ENCODE data around the gene RPS6KA5.
"Not testable (repeated sequence)": the region's sequence is repeated elsewhere in the genome, so short reads cannot be mapped to it uniquely, and the experiment has no call there.

Gene RPS6KA5
- 44.5 to 60.4 reads per million in 2 donors for total RNA-seq

DNA sequence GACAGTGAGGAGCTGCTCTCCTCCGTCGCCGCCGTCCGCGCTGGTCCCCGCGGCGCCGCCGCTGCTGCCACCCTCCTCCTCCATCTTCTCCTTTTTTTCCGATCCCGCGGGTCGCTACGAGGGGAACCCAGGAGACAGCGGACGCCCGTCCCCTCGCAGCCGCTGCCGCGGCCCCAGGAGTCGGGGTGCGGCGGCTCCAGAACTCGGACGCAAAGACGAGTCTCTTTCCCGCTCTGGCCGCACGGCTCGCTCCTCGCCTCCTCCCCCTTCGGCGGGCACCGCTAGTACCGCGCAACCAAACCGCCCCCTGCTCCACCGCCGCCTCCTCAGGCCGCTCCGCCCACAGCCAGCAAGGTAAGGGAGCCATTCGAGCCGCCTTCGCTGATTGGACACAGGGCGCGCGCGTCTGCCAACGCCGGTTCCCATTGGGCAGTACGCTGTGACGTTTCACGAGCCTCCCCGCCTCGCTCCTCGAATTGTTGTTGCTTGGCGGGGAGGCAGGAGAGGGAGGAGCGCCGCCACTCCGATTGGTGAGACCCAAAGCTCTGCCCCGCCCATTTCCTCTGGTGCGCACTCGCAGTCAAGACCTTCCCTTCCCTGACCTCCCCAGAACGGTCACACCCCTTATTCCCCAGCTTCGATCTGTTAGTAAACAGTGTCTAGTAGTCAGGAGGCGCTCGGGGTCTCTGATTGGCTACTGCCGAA lies at the start of gene RPS6KA5:
RPS6KA5 (minus strand) TSS at position 291 of the 705 bp plus-strand sequence; CDS start at position 84, 207 bp downstream.
- peak; percentile 97 for DNase-seq

DNA sequence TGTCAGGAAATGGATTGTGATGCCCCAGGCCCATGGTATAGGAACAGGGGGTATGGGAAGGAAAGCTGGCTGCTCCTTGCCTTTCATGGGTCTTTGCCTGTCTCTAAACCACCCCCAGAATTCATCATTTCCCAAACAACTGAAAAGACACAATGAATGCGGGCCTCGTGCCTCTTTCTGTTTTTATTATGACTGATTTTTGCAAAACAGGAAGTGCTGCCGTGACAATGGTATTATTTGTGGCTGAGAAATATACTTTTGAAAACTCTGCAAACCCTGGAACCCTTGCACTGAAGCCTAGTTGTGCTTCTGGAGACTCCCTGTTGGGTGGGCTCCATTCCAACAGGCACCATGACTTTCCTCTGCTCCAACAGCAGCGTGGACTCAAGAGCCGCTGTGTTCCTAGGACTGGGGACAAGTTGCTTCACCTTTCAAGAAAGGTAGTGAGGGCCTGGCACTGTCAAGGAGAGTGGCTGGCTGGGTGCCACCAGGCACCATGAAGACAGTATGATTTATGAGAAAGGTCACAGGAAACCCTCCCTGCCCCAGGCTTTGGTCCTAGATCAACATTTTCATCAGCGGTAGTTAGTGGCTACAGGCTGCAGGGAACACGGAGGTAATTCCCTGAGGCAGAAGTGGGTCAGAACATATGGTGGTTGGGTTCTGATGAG lies 48.6 kb upstream of the RPS6KA5 start:
- DNase-seq: no peak

DNA sequence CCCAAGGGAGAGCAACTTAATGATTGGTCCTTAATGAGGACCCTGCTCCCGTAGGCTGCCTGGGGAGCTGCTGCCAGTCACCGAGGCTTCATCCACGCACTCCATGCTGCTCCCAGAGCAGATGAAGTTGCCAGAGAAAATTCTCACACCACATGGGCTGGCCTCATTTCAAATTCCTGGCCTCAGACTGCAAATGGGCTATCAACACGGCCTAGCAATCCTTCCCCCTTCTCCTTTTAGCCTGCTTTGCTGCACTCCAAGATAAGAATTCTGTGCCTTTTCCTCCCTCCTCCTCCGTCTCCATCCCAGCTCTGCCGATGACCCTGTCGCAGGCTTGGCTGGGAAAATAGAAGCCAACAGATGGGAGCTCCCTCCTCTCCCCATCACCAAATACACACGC lies 42.7 kb upstream of the RPS6KA5 start:
- no peak for DNase-seq

DNA sequence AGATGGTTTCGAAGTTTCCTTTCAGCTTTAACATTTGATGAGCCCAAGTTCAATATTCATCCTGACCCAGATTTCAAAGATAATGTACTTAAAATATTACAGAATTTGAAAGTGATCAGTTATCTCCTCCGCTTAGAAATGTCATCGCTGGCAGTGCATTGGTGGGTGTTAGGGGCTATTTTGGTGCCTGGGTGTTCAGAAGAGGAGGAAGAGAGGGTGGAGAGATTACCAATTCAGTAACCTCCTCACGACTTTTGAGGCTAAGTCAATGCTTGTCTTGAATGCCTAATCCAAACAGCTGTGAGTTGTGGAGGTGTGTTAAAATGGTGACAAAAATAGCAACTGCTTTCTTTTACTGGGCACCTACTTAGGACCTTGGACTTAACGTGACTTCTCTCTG lies 39.7 kb upstream of the RPS6KA5 start:
- DNase-seq: no peak

DNA sequence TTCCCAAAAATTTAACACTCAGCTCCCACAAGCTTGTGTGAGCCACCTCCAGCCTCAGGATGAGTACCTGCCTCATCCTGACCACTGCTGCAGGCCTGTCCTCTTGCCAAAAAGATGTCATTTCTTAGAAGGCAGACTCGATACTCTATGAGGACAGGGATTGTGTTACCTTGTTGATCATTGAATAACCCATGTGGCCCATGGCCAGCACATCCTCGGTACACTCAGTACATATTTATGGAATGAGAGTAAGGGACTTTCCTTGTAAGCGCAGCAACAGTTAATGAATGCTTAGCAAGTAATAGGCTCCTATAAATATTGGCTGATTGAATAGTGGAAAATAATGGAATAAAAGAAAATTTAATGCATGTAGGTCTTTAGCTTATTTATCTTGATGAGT lies 38.1 kb upstream of the RPS6KA5 start:
- no peak for DNase-seq

DNA sequence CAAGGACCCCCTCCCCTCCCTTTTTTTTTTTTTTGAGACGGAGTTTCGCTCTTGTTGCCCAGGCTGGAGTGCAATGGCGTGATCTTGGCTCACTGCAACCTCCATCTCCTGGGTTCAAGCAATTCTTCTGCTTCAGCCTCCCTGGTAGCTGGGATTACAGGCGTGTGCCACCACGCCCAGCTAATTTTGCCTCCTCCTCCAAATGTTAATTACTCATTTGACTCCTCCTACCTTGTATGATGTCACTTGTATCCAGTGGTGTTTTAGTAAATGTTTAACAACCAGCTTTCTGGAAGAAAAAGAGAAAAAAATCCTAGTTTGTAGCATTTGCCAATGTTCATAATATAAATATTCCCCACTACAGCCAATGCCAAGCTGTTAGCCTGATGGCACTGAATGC lies 37.2 kb upstream of the RPS6KA5 start:
- DNase-seq: not testable (repeated sequence)

DNA sequence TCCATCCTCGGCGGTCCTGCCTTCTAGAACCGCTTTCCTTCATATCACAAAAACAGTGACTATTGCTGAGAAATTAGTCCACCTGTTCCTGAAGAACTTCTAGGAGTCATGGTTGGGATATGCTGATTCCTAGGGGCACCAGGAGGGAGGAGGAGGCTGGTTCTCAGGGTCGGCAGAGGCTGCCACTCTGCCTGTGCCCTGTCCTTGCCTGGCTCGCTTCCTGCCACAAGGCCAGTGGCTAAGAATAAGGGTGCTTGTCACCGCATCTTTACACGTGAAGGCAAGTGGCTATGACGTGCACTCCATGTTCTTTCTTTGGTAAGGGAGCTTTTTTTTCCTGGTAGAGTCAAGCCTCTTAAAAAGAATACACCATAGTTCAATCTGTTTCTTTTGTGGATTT lies 34.7 kb upstream of the RPS6KA5 start:
- DNase-seq: no peak

DNA sequence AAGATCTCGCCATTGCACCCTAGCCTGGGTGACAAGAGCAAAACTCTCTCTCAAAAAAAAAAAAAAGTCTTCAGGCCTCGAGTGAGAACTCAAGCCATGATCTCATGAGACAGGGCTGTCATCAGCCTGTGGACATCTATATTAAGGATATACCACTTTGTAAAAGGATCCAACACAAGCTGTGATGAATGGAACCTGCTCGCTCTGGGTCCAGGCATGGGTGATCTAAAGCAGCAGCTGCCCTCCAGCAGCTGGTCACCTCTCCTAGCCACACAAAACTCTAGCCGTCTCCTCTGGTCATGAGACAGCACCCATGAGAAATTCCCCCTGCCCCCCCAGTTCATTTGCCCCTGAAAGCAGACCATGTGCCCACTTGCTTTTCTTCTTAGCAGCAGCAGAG lies 34.3 kb upstream of the RPS6KA5 start:
- no peak for DNase-seq

DNA sequence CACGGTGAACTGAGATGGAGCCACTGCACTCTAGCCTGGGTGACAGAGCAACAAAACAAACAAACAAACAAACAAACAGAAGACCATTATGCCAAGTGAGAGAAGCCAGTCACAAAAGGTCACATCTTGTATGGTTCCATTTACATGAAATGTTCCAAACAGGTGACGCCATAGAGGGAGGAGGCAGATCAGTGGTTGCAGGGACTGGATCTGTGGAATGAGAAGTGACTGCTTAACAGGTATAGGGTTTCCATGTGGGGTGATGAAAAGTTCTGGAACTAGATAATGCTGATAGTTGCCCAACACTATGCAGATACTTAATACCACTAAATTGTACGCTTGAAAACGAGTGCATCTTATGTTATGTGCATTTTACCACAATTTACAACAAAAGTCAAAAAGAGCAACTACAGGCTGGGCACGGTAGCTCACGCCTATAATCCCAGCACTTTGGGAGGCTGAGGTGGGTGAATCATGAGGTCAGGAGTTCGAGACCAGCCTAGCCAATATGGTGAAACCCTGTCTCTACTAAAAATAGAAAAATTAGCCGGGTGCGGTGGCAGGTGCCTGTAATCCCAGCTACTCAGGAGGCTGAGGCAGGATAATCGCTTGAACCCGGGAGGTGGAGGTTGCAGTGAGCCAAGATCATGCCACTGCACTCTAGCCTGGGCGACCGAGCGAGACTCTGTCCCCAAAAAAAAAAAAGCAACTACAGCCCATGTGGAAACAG lies 33.5 kb upstream of the RPS6KA5 start:
- DNase-seq: not testable (repeated sequence)

DNA sequence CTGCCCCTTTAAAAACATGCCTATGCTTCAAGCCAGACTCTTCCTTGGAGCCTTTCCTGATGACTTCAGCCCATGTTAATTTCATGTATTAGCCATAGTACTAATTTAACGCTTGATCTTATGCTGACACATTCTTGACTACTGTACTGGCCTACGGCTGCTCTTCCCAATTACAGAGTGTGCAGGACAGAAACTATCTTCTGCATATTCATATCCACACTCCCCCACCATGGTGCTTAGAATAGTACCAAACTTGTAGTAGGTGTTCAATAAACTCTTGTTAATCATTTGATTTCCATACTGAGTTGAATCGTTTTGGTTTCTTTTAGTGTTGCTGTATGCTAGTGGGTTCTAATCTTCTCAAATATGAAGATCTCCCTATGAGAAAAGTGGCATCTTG lies 31.6 kb upstream of the RPS6KA5 start:
- DNase-seq: no peak

DNA sequence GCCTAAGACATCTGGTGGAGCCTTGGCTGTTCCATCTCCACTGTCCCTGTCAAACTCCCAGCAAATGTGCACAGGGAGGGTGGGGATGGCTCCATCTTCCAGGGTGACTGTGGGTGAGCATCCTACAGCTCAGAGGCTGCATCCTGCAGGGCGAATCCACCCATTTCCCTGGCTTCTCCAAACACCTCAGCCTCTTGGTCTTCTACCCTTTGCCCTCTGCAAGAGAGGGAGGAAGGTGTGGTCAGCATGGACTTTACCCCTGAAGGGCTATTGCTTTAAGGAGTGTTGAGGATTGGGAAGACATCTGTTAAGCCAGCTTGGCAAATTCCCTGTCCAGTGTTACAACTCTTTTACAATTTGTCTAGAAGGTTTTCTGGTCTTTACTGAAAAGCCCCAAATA lies 30.3 kb upstream of the RPS6KA5 start:
- DNase-seq: no peak

DNA sequence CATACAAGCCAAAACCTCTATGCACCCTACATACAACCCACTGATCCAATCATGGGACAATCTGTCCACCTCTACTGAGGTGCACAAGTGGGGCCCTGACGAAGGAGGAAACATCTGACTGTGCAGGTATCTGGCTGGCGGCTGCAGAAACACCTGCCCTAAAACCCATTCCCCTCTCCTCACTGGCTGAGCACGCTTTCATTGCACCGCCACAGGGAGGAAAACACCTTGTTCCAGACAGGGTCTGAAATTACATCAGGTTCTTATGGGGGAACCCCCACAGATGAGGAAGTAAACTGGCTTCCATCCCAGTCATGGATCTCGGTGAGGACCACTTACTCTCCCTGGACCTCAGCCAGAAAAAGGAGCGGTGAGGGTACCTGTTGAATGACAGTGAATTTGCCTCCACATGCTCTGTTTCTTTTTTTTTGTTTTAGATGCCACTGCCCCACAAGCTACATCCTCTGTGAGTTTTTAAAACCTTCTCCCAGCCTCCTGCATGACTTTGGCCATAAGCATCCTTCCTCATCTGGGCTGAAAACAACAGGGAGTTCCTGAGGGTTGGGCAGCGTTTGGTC lies 29.6 kb upstream of the RPS6KA5 start:
- DNase-seq: no peak

DNA sequence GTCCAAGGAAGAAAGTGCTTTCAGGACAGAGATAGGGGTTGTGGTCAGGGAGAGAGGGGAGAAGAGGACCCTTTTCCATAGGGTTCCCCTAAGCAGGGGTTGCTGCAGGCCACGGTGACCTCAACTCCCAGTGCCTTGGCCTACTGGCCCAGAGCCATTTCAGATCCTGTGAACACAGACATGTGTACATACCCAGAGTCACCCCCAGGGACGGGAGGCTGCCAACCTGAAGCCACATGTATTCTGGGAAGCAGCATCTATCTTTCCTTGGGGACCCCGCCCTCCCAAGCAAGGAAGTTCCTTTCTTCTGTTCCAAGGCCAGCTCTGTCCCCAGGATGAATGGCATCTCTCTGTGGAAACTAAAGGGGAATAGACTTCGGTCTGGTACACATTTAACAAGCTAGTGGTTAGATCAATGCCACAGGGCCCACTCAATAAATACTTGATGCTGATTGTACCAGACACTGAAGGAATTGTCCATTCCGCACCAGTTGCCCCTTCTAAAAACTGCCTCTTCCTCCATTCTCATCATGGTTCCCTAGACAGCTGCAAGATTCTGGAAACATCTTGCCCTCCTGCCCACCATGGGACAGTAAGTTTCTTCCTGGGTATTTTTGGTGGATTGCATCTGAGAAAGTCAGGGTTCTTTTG lies 28.3 kb upstream of the RPS6KA5 start:
- no peak for DNase-seq

DNA sequence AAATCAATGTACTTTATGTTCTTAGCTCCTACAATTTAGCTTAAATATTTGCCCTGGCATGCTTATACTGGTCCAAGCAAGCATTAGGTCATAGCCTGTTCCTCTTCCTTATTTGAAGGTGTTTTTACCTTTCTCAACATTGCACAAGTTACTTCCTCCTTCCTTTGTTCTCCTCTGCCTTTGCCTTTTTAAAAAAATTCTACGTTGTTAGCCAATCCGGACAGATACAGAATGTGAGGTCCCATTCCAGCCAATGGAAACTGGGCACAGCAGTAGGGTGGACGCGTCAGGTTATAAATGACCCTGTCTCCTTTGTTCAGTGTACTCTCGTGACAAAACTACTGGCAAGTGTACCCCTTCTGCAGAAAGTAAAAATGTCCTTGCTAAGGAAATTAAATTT lies 27.0 kb upstream of the RPS6KA5 start:
- DNase-seq: not testable (repeated sequence)

DNA sequence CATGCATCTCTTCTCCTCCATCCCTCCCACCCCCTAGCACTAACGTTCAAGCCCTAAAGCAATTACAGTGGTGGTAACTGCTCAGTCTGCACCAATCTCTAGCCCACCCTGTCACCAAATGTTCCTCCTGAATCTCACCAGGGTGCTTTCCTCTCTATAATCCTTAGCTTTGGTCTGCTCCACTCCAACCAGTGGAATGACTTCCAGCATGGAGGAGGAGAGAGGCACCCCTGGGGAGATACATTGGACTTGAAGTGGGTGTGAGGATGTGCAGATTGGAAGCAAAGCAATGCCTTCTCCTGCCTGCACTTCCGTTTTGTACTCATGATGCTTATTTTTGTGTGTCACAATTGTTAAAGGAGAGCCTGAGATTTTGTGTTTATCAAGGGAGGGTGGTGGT lies 24.1 kb upstream of the RPS6KA5 start:
- DNase-seq: no peak

DNA sequence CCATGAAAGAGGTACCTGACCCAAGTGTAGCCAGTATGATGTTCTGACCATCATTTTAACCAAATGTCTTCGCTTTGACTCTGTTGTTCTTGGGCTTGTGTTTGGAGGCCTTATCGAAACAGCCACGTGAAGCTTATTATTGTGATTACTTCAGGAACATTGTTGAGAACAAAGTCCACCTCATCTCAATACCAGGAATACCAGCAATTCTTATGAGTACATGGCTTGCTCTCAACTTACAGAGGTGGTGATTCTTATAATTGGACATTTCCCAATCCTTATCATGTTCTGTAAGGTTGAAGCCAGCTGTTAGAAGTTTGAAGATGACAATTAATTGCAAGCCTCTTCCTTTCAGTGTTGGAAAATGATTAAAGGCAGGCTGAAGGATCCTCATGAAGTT lies 21.8 kb upstream of the RPS6KA5 start:
- no peak for DNase-seq

DNA sequence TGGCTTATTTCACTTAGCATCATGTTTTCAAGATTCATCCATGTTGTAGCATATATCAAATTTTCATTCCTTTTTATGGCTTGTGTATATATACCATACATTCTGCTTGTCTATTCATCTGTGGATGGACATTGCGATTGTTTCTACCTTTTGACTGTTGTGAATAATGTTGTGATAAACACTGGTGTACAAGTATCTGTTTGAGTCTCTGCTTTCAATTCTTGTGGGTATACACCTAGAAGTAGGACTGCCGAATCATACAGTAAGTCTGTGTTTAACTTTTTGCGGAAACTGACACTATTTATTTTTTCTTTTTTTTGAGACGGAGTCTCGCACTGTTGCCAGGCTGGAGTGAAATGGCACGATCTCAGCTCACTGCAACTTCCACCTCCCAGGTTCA lies 19.6 kb upstream of the RPS6KA5 start:
- DNase-seq: no peak

DNA sequence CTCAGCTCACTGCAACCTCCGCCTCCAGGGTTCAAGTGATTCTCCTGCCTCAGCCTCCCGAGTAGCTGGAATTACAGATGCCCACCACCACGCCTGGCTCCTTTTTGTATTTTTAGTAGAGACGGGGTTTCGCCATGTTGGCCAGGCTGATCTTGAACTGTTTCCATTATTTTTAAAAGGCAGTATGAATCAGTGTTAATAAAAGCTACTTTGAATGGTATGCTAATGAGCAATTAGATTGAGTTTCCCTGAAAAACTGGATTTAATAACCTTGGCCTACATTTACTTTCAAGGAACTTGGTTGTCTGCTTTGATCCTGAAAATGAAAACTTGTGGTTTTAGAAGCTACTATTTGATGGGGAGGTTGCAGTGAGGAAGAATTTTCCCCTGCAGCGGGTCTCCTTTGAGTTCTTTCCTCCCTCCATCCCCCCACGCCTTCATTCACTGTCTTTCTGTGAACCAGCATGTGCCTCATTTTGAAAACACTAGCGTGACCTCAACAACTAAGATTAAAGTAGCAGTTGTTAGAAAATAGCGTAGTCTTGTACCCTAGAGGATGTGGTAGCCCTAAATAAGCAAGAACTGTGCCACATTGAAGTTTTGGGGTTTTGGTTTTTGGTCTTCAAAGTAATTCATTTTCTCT lies 17.8 kb upstream of the RPS6KA5 start:
- no peak for DNase-seq

DNA sequence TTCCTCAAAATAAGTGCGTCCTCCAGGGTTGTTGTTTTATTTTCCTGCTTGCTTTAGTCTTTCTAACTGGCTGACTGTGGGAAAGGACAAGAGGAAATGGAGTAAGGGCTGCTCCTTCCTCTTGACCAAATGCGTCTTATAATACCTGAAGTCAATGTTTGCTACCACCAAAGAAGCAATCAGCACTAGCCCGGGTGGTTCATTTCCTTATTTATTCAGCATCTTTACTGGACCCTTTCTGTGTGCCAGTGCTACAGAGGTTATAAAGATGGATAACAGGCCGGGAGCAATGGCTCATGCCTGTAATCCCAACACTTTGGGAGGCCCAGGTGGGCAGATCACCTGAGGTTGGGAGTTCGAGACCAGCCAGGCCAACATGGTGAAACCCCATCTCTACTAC lies 15.1 kb upstream of the RPS6KA5 start:
- DNase-seq: no peak

DNA sequence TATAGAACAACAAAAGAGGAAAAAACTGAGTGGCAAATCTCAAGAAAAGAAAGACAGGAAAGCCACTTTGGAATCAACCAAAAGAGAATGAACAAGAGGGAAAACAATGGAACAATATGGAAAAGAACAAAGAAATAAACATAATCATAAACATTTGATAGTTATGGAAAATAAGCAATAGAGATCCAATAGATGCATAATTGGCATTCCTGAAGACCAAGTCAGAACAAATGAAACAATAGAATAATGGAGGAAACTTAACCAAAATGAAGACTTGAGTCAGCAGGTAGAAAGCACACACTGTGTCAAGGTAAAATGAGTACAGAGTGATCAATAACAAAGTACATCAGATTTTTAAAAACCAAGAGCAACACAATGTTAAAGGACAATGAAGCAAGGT lies 10.1 kb upstream of the RPS6KA5 start:
- DNase-seq: no peak

DNA sequence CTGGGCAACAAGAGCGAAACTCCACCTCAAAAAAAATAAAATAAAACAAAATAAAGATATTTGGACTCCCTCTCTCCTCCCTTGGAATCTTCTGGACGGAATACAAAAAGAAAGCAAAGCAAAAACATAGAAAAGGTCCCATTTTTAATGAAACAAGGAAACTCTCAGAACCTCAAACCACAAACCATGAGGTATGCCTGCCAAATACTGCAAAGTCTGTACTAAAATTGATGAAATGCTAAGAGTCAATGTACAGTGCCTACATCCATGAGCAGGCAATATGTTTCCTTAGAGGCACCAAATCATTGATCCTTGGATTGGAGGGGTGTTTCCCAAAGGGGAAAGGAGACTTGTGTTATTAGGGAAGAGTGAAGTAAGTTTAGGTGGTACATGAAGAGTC lies 8.2 kb upstream of the RPS6KA5 start:
- DNase-seq: no peak

DNA sequence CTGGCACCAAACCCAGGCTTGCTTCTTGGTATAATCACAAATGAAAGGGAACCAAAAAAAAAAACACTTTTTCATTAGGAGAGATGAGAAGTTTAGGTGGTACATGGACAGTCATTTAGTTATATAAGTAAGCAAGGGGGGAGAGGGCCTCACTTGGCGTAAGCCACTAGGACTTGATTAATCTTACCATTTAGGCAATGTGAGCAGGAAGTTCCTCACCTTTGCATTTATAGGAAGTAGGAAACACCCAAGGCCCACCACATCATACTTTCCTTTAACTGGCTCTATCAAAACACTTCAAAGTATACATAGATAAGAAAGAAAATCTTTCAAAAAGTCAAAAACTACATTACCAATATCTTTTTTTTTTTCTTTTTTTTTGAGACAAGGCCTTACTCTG lies 6.7 kb upstream of the RPS6KA5 start:
- DNase-seq: no peak

DNA sequence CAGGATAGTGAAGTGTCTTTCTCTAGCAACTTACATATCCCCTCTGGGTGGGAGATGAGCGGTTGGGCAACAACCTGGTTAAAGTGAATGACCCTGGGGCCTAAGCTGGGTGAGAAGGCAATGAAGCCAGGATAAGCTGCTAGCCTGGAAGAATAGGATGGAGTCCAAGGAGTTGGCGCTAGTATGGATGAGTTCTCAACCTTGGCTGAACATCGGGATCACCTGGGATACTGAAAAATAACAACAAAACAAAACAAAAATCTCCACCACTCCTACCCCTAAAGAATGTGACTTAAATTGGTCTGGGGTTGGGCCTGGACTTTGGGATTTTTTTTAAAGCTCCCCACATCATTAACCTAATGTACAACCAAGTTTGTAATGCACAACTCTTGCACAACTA lies 4.8 kb upstream of the RPS6KA5 start:
- DNase-seq: no peak

All from activated gamma-delta T cell (primary cell).